Brain microvascular endothelial cell (primary cell): ENCODE measurements around the gene ANKRD11.
"Not testable (repeated sequence)": the region's sequence is repeated elsewhere in the genome, so short reads cannot be mapped to it uniquely, and the experiment has no call there.

Experiments
- DNase-seq: peaks from one replicate; pipeline ENCODE4 v3.0.0-alpha.2; 2020
- H3K27ac ChIP-seq: fragments of 250-450 bp; sonication (Bioruptor Pico); 2 replicates; pipeline ENCODE4 v1.5.1; 2020; ENCODE audit warnings: mild to moderate bottlenecking, moderate library complexity
- H3K27me3 ChIP-seq: fragments of 250-450 bp; sonication (Bioruptor Pico); replicated peaks from 2 replicates; pipeline ENCODE4 v1.5.1; 2020; ENCODE audit warnings: mild to moderate bottlenecking
- H3K36me3 ChIP-seq: fragments of 250-450 bp; sonication (Bioruptor Pico); replicated peaks from 2 replicates; pipeline ENCODE4 v1.5.1; 2020; ENCODE audit warnings: mild to moderate bottlenecking
- H3K4me3 ChIP-seq: 2 replicates; pipeline ENCODE4 v1.5.1; 2011; ENCODE audit warnings: low read depth, mild to moderate bottlenecking, control low read depth, low read length, moderate library complexity
- in situ Hi-C: cut with HindIII; loops from 2 replicates; pipeline ENCODE4 v1.10.0; 2017; ENCODE audit warnings: low sequenced_read_pairs, low pct_ligation_motif_present
- TF ChIP-seq, protein P1 (sequence below): IDR thresholded peaks from 2 replicates; pipeline ENCODE4 v1.5.1; 2011; ENCODE audit warnings: low read depth, mild to moderate bottlenecking, moderate library complexity, low read length, control low read depth, inconsistent platforms; ENCODE audit errors: missing control alignments

ANKRD11 gene

DNA sequence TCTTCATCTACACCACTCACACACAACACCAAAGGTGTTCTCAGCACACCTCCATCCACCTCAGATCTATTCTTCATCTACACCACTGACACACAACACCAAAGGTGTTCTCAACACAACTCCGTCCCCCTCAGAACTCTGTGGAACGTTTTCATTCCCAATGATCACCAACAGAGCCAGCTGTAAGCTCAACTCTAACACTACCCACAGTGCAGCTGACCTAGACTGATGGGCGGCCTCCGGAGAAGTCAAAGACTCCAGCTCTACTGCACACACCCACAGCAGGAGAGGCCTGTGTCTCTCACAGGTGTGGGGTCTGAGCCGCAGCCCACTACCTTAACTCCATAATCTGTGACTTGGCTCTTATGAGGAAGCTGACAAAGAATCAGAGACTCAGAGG, 50.7 kb downstream of the ANKRD11 start:
- peaks cover 3% of the 10 kb centered on the region for H3K36me3 ChIP-seq
- no peaks in the 10 kb centered on the region for H3K27me3 ChIP-seq
- DNase-seq: no peak
- H3K27ac ChIP-seq: no peak overlapping the region
- TF ChIP-seq, protein P1, sequence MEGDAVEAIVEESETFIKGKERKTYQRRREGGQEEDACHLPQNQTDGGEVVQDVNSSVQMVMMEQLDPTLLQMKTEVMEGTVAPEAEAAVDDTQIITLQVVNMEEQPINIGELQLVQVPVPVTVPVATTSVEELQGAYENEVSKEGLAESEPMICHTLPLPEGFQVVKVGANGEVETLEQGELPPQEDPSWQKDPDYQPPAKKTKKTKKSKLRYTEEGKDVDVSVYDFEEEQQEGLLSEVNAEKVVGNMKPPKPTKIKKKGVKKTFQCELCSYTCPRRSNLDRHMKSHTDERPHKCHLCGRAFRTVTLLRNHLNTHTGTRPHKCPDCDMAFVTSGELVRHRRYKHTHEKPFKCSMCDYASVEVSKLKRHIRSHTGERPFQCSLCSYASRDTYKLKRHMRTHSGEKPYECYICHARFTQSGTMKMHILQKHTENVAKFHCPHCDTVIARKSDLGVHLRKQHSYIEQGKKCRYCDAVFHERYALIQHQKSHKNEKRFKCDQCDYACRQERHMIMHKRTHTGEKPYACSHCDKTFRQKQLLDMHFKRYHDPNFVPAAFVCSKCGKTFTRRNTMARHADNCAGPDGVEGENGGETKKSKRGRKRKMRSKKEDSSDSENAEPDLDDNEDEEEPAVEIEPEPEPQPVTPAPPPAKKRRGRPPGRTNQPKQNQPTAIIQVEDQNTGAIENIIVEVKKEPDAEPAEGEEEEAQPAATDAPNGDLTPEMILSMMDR: no peak
- in situ Hi-C loops: no loop called here
- H3K4me3 ChIP-seq: no peak overlapping the region

DNA sequence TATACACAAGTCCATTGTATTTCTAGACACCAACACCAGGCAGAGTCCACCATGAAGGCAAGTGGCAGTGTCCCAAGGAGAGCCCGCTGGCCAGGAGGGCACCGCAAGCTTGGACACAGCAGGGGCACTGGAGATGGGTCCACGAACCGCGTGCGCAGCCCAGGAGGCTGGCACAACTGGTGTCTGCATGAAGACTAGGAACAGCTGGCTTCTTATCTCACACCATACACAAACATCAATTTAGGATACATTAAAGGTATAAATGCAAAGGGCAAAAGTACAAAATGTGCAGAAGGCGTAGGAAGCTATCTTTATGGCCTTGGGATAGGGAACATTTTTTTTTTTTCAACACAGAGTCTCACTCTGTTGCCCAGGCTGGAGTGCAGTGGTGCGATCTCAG, 52.4 kb downstream of the ANKRD11 start:
- Histone ChIP-seq H3K36me3 (peaks cover 3% of the 10 kb centered on the region), H3K27ac (no peak overlapping the region), H3K4me3 (no peak overlapping the region), H3K27me3 (no peaks in the 10 kb centered on the region)
- DNase-seq: no peak
- TF ChIP-seq, protein P1: no peak
- in situ Hi-C loops: no loop called here

DNA sequence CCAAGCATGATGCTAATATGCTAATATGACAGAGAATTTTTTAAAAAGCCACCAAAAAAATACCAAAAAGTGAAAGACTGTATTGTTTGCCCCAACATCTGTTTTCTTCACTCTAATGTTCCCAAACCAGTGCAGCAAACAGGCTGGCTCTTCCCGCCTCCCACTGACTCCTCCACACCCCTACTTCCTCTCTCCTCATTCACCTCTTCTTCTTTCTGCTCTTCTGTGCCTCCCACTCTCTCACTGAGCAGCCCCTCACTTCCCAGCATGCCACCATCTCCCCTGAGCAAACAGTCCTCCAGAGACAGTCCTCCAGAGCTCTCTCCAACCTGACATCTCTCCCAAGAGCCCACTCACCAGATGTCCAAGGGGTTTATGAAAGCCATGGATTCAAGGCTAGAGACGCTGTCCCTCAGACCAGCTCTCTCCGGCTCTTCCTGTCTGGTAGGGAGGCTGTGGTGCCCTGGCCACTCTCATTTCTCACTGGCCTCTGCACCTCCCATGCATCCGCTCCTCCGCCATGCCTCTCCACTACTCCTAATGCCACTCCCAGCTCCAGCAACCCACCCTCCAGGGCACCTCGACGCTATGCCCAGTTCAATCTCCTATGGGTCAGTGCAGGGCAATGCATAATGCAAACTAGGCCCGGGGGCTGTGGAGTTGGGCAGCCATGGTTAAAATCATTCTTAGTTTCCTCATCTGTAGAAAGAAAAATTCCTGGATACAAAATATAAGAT, 52.9 kb downstream of the ANKRD11 start:
- in situ Hi-C loops: no loop called here
- DNase-seq: no peak
- Histone ChIP-seq H3K27ac (no peak overlapping the region), H3K27me3 (no peaks in the 10 kb centered on the region), H3K36me3 (peaks cover 3% of the 10 kb centered on the region), H3K4me3 (no peak overlapping the region)
- TF ChIP-seq, protein P1: no peak

DNA sequence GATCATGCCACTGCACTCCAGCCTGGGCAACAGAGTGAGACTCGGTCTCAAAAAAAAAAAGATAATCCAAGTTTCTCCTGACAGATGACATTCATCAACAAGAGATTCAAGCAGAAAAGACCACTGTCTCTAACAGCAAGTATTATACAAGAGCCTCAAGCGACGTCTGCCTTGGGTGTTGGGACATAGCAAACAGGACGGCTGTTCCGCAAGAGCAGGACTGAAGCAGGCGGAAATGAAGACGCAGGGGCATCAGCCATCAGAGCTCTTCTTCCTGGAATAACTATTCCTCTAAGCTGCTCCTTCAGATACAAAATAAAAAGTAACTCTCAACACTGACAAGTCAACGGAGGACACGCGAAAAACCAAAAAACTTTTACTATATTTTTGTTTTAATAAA, 54.0 kb downstream of the ANKRD11 start:
- peaks cover 3% of the 10 kb centered on the region for H3K36me3 ChIP-seq
- TF ChIP-seq, protein P1: no peak

DNA sequence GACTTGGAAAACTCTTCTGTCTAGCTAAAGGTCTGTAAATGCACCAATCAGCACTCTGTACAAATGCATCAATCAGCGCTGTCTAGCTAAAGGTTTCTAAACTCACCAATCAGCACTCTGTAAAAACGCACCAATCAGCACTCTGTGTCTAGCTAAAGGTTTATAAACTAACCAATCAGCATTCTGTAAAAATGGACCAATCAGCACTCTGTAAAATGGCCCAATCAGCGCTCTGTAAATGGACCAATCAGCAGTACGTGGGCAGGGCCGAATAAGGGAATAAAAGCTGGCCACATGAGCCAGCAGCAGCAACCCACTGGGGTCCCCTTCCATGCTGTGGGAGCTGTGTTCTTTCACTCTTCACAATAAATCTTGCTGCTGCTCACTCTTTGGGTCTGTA, 55.3 kb downstream of the ANKRD11 start:
- H3K27ac ChIP-seq, DNase-seq, H3K27me3 ChIP-seq, H3K4me3 ChIP-seq, H3K36me3 ChIP-seq, in situ Hi-C loops: not testable (repeated sequence)

More for the DNA sequence above, 54.0 kb downstream of the ANKRD11 start:
- Histone ChIP-seq H3K27me3 (no peaks in the 10 kb centered on the region), H3K27ac (no peak overlapping the region), H3K4me3 (no peak overlapping the region)
- in situ Hi-C loops: no loop called here
- DNase-seq: no peak

DNA sequence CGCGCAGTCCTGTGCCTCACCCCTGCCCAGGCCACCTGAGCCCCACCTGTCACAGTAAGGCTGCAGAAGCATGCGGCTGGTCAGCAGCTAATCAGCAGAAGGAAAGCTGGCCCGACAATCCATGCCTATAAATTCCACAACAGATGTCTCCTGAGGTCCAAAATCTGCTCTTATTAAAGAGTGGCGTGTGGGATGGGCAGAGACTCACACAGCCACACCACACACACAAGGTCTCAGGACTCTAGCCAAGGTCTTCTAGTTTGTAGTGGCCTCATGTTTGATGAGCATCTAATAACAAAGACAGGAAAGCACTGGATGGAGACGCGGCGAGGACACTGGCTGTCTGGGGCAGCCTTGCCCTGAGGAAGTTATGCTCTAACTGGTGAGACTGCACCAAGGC, 55.9 kb downstream of the ANKRD11 start:
- no peak overlapping the region for H3K27ac ChIP-seq
- no peak for DNase-seq
- H3K36me3 ChIP-seq: peaks cover 3% of the 10 kb centered on the region
- TF ChIP-seq, protein P1: no peak
- in situ Hi-C loops: no loop called here
- no peaks in the 10 kb centered on the region for H3K27me3 ChIP-seq
- no peak overlapping the region for H3K4me3 ChIP-seq

DNA sequence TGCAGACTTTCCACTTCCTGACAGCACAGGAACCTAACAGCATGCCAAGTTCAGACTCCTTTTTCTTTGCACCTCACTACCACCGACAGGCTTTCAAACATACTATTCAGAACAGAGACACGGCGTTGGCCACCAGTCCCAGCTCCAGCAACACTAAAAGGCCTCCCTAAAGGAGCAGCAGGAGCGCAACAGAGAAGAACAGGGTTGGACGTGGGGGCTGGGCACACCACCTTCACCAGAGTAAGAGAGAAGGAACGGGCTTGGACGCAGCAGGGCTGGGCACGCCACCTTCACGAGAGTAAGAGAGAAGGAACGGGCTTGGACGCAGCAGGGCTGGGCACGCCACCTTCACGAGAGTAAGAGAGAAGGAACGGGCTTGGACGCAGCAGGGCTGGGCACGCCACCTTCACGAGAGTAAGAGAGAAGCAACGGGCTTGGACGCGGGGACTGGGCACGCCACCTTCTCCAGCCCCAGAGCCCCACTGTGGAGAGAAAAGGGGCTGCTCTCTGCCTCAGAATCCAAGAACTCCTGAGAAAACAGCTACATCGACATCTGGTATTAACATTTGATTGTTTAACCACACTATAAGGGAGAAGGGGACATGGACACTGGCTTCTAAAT, 56.9 kb downstream of the ANKRD11 start:
- DNase-seq, H3K27me3 ChIP-seq, H3K4me3 ChIP-seq, in situ Hi-C loops, H3K27ac ChIP-seq, H3K36me3 ChIP-seq: not testable (repeated sequence)
